GM12892 (cell line): ENCODE measurements around the gene LRRC18.

Experiments
- POLR2AphosphoS5 ChIP-seq: IDR thresholded peaks from 2 replicates; pipeline ENCODE4 v1.6.1; 2011; ENCODE audit warnings: low read depth, low read length, control low read depth
- TAF1 ChIP-seq: IDR thresholded peaks from 2 replicates; pipeline ENCODE4 v1.6.1; 2011; ENCODE audit warnings: low read depth, mild to moderate bottlenecking, control low read depth, low read length, borderline replicate concordance

- TF ChIP-seq TAF1 (no peak), POLR2AphosphoS5 (no peak)
Observed at GRCh38 chr10:48951707-48952106, 12.1 kb upstream of the LRRC18 start.
